ENCODE measurements around the gene MRPL4. TPM values are rescaled to one million over a fixed set of nuclear protein-coding genes. Genes with fewer than 3 reads are reported as not detected.
A peak's percentile ranks its signal among the peaks of the same experiment; 100 is the strongest.

MRPL4 gene
- total and polyA plus RNA-seq, 10 of the 15 experiments (the other 5 are each of a cell fraction or from before 2014, with no cell fraction given) = 0.79 to 221 (median 112) TPM

- peak in 1 of 2 experiments; percentile 75; a peak in 1 of 3 replicates for TF ChIP-seq EGR1 (IDR thresholded peaks at IDR 0.05; ENCODE audit: borderline replicate concordance in 1 of 2, low read depth in 2 of 2, low read length in 2 of 2)
- TF ChIP-seq SP1 (IDR thresholded peaks at IDR 0.05; ENCODE audit: low read depth, low read length) = peak; percentile 69
- peak; percentile 79; the same call in 1 of the 2 replicates for TF ChIP-seq MTA2 (IDR thresholded peaks at IDR 0.05; ENCODE audit: low read depth)
- TF ChIP-seq TCF7 (IDR thresholded peaks at IDR 0.05; ENCODE audit: borderline replicate concordance) = no peak
- no peak for TF ChIP-seq SUZ12 (IDR thresholded peaks at IDR 0.05; ENCODE audit: unreplicated experiment)
- TF ChIP-seq SREBF2 (IDR thresholded peaks at IDR 0.05; ENCODE audit: low read length) = no peak
- 0 out of 4 replicates have a peak, but pooled peaks of 1 of the 2 experiments have one; percentile 0 for TF ChIP-seq SRF (IDR thresholded peaks at IDR 0.05; ENCODE audit: low read depth in 2 of 2, low read length in 2 of 2)
Observed at GRCh38 chr19:10270180-10270615, 18.2 kb downstream of the MRPL4 start (continued).

- BruUV-seq (replicated peaks) = TSS peak; percentile 98
- intact Hi-C loops (cut with micrococcal nuclease; ENCODE audit: unreplicated experiment) = loop anchor here (2.0 to 5.0 kb wide), 2 partner anchors 61 to 110 kb away; partner anchors contain the start of genes RAVER1 and TYK2
- peak within 1 kb of the TSS; percentile 35 for H2AFZ ChIP-seq (ENCODE audit: control insufficient read depth, low read depth, low read length)
- H3K79me2 ChIP-seq (ENCODE audit: control insufficient read depth, insufficient read depth, low read length) = peaks cover 52% of the 10 kb centered on the region
- peak; percentile 82 for FAIRE-seq
- in situ Hi-C loops (cut with MboI) = no loop called here
- H3K27ac ChIP-seq (ENCODE audit: control insufficient read depth, insufficient read depth) = peak within 1 kb of the TSS; percentile 98
- POLR2A ChIA-PET = interaction anchor here (0.5 to 4.7 kb wide), 27 partner anchors 9 to 345 kb away, joined by 3 to 108 read pairs (median 4); partner anchors contain the start of genes ANGPTL6, FDX2, ICAM4 and ICAM5
- ATAC-seq = peak; percentile 78
- no peaks in the 10 kb centered on the region for H4K20me1 ChIP-seq (ENCODE audit: control insufficient read depth, insufficient read depth)
- SMC1A ChIA-PET (ENCODE audit: uncharacterized antibody, unreplicated experiment) = interaction anchor here (0.6 to 8.5 kb wide), 31 partner anchors 10 to 341 kb away, joined by 3 to 158 read pairs (median 5); partner anchors contain the start of genes FDX2, ICAM4, ICAM5 and MRPL4
- RAD21 ChIA-PET (ENCODE audit: unreplicated experiment) = interaction anchor here (0.6 to 6.1 kb wide), 37 partner anchors 10 to 324 kb away, joined by 3 to 206 read pairs (median 6); partner anchors contain the start of genes CDC37, DNMT1, ICAM4 and ICAM5
- no peaks in the 10 kb centered on the region for H3K27me3 ChIP-seq (replicated peaks in 1 of 2; ENCODE audit: control insufficient read depth in 2 of 2, insufficient read depth in 2 of 2, low read length in 1 of 2)
- peak within 1 kb of the TSS; percentile 92 for H3K4me3 ChIP-seq
- CTCF ChIA-PET = interaction anchor here (0.7 to 11.2 kb wide), 28 partner anchors 10 to 302 kb away, joined by 3 to 370 read pairs (median 4); partner anchors contain the start of genes CDC37, ICAM4, ICAM5 and TYK2
- no peaks in the 10 kb centered on the region for H3K9me3 ChIP-seq (replicated peaks; ENCODE audit: control insufficient read depth, insufficient read depth, low read length)
- H3K4me1 ChIP-seq (ENCODE audit: control insufficient read depth, insufficient read depth, low read length) = no peaks in the 10 kb centered on the region; the same call in 1 of the 2 replicates
- under 1% methylated on average over 48 of the region's 51 CpGs for WGBS (ENCODE audit: insufficient coverage, insufficient replicate concordance, low lambda C conversion rate, missing lambda C conversion rate)
- H3K4me2 ChIP-seq (ENCODE audit: control insufficient read depth, insufficient read depth) = peak within 1 kb of the TSS; percentile 99
- no peak for DNase-seq (ENCODE audit: low read depth, low spot score)
- peaks cover 6 to 10% of the 10 kb centered on the region in 2 experiments; a peak in 3 of 4 replicates for H3K36me3 ChIP-seq (ENCODE audit: control insufficient read depth in 2 of 2, insufficient read depth in 2 of 2, low read length in 1 of 2)
- H3K9ac ChIP-seq (ENCODE audit: control insufficient read depth, insufficient read depth, low read length) = peak within 1 kb of the TSS; percentile 89
- TF ChIP-seq ZNF207 (IDR thresholded peaks at IDR 0.05; ENCODE audit: borderline replicate concordance) (0 out of 2 replicates have a peak, but pooled peaks have one; percentile 16), RFX5 (IDR thresholded peaks at IDR 0.05; ENCODE audit: low read depth, low read length) (no peak), ZSCAN29 (IDR thresholded peaks at IDR 0.05) (peak; percentile 96), BCL11A (IDR thresholded peaks at IDR 0.05; ENCODE audit: low read depth, low read length) (no peak), GATAD2B (conservative IDR thresholded peaks at IDR 0.05; ENCODE audit: low read depth) (0 out of 2 replicates have a peak, but pooled peaks have one; percentile 23), EGR1 (IDR thresholded peaks at IDR 0.05; ENCODE audit: borderline replicate concordance in 1 of 2, low read depth in 2 of 2, low read length in 2 of 2) (0 out of 3 replicates have a peak, but pooled peaks of 1 of the 2 experiments have one; percentile 38), ELK1 (IDR thresholded peaks at IDR 0.05; ENCODE audit: low read depth, low read length) (peak; percentile 47), HDAC2 (IDR thresholded peaks at IDR 0.05) (no peak; the same call in 1 of the 2 replicates), RELA (IDR thresholded peaks at IDR 0.05; ENCODE audit: borderline replicate concordance, partially characterized antibody) (peak; percentile 65), PAX5 (IDR thresholded peaks at IDR 0.05; ENCODE audit: borderline replicate concordance, low read depth, low read length) (peak; percentile 61; the same call in 1 of the 2 replicates)
Observed at GRCh38 chr19:10270616-10271394, 18.8 kb downstream of the MRPL4 start, which contains the start of gene ICAM1. Gene ICAM1, plus strand, starts transcription at chr19:10271120. Its CDS starts 40 bp downstream, at chr19:10271160.

Measured in GM12878 (cell line).